MCF 10A (cell line): ENCODE measurements around the gene HOXA1. TPM values are rescaled to one million over a fixed set of nuclear protein-coding genes. Genes with fewer than 3 reads are reported as not detected.

Source experiments
- BruUV-seq: library from RNA; stranded (reverse); fragments of 400-500 nt; replicated peaks from 2 replicates; lab custom pipeline; 2021; lab: Mats Ljungman, UMichigan
- CTCF ChIA-PET: fragments of 300-600 bp; sonication (Branson Sonifier 250); formaldehyde crosslinking; extraction: SDS; loops from one replicate; lab custom pipeline; 2021; ENCODE audit warnings: antibody characterized with exemption, inconsistent platforms; lab: Yijun Ruan, JAX
- POLR2A ChIA-PET: fragments of 300-600, 350-650 bp; sonication (Branson Sonifier 250); formaldehyde crosslinking; extraction: SDS; loops from one replicate; lab custom pipeline; 2020; ENCODE audit warnings: antibody characterized with exemption, inconsistent platforms; lab: Yijun Ruan, JAX
- DNase-seq: peaks from one replicate; pipeline ENCODE4 v3.0.0-alpha.2; 2018; ENCODE audit not compliant: unreplicated experiment
- H3K27ac Mint-ChIP-seq: one replicate; pipeline ENCODE4 v1.8.0; 2022; ENCODE audit warnings: mild to moderate bottlenecking, low read depth, mixed read lengths; ENCODE audit not compliant: unreplicated experiment
- H3K27me3 Mint-ChIP-seq: one replicate; pipeline ENCODE4 v1.8.0; 2022; ENCODE audit warnings: mixed read lengths; ENCODE audit not compliant: insufficient read depth, unreplicated experiment
- H3K36me3 Mint-ChIP-seq: one replicate; pipeline ENCODE4 v1.8.0; 2022; ENCODE audit warnings: mild to moderate bottlenecking, moderate library complexity, mixed read lengths; ENCODE audit not compliant: insufficient read depth, unreplicated experiment
- H3K4me1 Mint-ChIP-seq: one replicate; pipeline ENCODE4 v1.8.0; 2022; ENCODE audit warnings: mixed read lengths; ENCODE audit not compliant: insufficient read depth, unreplicated experiment
- H3K4me3 Mint-ChIP-seq: one replicate; pipeline ENCODE4 v1.8.0; 2022; ENCODE audit warnings: mild to moderate bottlenecking, moderate library complexity, mixed read lengths; ENCODE audit not compliant: unreplicated experiment
- H3K9me3 Mint-ChIP-seq: one replicate; pipeline ENCODE4 v1.8.0; 2022; ENCODE audit warnings: mixed read lengths; ENCODE audit not compliant: unreplicated experiment
- intact Hi-C: fragments of 100-400 bp; cut with micrococcal nuclease; formaldehyde crosslinking; loops from 2 replicates; pipeline ENCODE4 v1.14.1; 2022
- total RNA-seq: library from RNA; stranded (reverse); gene quantifications from 2 replicates; pipeline ENCODE4 v1.2.3, GENCODE V29; 2022
- TF ChIP-seq, protein P1 (sequence below): fragments of 200-600 bp; IDR thresholded peaks from one replicate; pipeline ENCODE4 v1.8.0; 2022; ENCODE audit warnings: antibody characterized with exemption, mild to moderate bottlenecking; ENCODE audit not compliant: unreplicated experiment

Gene HOXA1
- total RNA-seq, 1 experiment from 2014 or later, result 5.6 TPM

DNA sequence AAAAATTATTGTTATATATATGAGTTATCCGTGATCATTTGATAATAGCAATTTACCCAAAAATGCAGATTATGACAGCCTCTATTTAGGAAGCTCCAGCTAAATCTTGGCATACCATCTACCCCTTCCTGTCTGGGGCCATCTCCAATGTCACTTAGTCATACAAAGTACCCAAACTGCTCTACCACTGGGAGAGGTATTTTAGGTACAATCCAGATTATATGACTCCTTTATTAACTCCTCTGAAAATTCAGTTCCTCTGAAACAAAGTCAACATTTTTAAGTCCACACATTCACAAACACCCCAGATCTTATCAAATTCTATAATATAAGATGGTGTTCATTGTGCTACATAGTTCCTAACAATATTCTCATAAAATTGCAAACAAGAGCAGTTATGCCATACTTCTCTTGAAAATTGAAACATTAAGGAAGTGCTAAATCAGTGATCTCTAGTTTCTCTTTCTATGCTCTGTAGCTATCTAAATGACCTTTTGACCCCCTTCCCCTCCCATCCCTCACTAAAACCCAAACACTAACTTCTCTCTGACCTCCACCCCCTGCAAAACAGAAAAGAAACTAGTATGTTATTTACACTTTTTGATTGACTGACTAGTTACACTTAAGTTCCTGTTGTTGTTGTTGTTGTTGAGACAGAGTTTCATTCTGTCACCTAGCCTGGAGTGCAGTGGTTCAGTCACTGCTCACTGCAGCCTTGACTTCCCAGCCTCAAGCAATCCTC, 16.4 kb downstream of the HOXA1 start:
- TF ChIP-seq, protein P1, sequence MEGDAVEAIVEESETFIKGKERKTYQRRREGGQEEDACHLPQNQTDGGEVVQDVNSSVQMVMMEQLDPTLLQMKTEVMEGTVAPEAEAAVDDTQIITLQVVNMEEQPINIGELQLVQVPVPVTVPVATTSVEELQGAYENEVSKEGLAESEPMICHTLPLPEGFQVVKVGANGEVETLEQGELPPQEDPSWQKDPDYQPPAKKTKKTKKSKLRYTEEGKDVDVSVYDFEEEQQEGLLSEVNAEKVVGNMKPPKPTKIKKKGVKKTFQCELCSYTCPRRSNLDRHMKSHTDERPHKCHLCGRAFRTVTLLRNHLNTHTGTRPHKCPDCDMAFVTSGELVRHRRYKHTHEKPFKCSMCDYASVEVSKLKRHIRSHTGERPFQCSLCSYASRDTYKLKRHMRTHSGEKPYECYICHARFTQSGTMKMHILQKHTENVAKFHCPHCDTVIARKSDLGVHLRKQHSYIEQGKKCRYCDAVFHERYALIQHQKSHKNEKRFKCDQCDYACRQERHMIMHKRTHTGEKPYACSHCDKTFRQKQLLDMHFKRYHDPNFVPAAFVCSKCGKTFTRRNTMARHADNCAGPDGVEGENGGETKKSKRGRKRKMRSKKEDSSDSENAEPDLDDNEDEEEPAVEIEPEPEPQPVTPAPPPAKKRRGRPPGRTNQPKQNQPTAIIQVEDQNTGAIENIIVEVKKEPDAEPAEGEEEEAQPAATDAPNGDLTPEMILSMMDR, result no peak
- intact Hi-C loops, result no loop called here
- H3K27ac Mint-ChIP-seq, result peak overlapping the region; percentile 92
- no TSS peak for BruUV-seq
- H3K9me3 Mint-ChIP-seq, result peaks cover 7% of the 10 kb centered on the region
- peaks cover 40% of the 10 kb centered on the region for H3K4me1 Mint-ChIP-seq
- no peaks in the 10 kb centered on the region for H3K27me3 Mint-ChIP-seq
- CTCF ChIA-PET, result interaction anchor here (1.2 kb wide), 1 partner anchor 8 kb away, joined by 7 read pairs; no protein-coding TSS in a partner anchor
- POLR2A ChIA-PET, result interaction anchor here (0.7 to 1.1 kb wide), 4 partner anchors 13 to 42 kb away, joined by 3 to 4 read pairs (median 3); no protein-coding TSS in a partner anchor
- H3K36me3 Mint-ChIP-seq, result no peaks in the 10 kb centered on the region
- H3K4me3 Mint-ChIP-seq, result no peak overlapping the region
- DNase-seq, result no peak

DNA sequence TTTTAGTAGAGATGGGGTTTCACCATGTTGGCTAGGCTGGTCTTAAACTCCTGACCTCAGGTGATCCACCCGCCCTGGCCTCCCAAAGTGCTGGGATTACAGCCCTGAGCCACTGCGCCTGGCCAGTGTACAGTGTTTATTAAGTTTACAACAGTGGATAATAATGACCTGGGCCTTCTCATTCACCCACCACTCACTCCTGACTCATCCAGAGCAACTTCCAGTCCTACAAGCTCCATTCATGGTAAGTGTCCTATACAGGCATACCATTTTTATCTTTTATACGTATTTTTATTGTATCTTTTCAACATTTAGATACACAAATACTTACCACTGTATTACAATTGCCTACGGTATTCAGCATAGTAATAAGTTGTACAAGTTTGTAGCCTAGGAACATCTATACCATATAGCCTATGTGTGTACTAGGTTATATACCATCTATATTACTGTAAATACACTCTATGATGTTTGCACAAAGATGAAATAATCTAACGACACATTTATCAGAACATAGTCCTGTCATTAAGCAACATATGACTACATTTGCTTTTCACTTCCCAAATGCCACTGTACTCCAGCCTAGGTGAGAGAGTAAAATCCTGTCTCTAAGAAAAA, 17.1 kb downstream of the HOXA1 start:
- peaks cover 40% of the 10 kb centered on the region for H3K4me1 Mint-ChIP-seq
- CTCF ChIA-PET, result no interaction called here
- no peaks in the 10 kb centered on the region for H3K36me3 Mint-ChIP-seq
- DNase-seq, result no peak
- H3K27me3 Mint-ChIP-seq, result no peaks in the 10 kb centered on the region
- BruUV-seq, result no TSS peak
- no peak overlapping the region for H3K4me3 Mint-ChIP-seq
- POLR2A ChIA-PET, result interaction anchor here (1.0 to 1.1 kb wide), 2 partner anchors 12 to 32 kb away, joined by 3 to 4 read pairs; no protein-coding TSS in a partner anchor
- H3K9me3 Mint-ChIP-seq, result peaks cover 7% of the 10 kb centered on the region
- intact Hi-C loops, result no loop called here
- no peak overlapping the region for H3K27ac Mint-ChIP-seq
- TF ChIP-seq, protein P1, result no peak

DNA sequence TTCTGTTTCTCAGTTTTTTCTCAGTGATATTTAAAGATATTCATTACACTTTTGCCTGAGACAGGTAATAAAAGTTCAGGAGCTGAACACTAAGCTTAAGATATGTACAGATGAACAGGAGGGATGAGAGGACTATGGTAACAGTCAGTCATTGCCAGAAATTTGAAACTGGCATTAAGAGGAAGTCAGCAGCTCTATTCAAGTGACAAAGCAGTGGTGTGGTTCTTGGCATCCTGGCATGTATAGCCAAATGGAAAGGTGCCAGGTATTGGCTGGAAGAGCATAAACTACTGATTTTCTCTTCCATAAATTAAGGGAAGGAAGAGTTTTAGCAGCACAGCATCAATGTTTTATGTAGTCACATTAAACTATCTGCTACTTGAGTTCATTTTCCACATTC, 22.7 kb downstream of the HOXA1 start:
- H3K27ac Mint-ChIP-seq, result no peak overlapping the region
- intact Hi-C loops, result no loop called here
- peaks cover 7% of the 10 kb centered on the region for H3K9me3 Mint-ChIP-seq
- peaks cover 8% of the 10 kb centered on the region for H3K4me1 Mint-ChIP-seq
- DNase-seq, result peak; percentile 37
- ChIA-PET CTCF (interaction anchor here (1.4 kb wide), 1 partner anchor 11 kb away, joined by 8 read pairs; no protein-coding TSS in a partner anchor), POLR2A (interaction anchor here (0.9 to 2.2 kb wide), 2 partner anchors 26 to 210 kb away, joined by 3 to 7 read pairs; no protein-coding TSS in a partner anchor)
- no peaks in the 10 kb centered on the region for H3K36me3 Mint-ChIP-seq
- no peaks in the 10 kb centered on the region for H3K27me3 Mint-ChIP-seq
- no TSS peak for BruUV-seq
- TF ChIP-seq, protein P1, result no peak
- H3K4me3 Mint-ChIP-seq, result no peak overlapping the region
